Stimulated activated CD8-positive, alpha-beta memory T cell treated with anti-CD3 and anti-CD28 coated beads, Interleukin-15, amount 100 ng/mL, for 48 hours (primary cell): ENCODE measurements around the gene TREML4.

ENCODE experiments used
- DNase-seq, 2 donors: peaks; one replicate each; pipeline ENCODE4 v3.0.0-alpha.2; 2020; ENCODE audit warnings: low read depth in 2 of 2

The TREML4 gene

DNA sequence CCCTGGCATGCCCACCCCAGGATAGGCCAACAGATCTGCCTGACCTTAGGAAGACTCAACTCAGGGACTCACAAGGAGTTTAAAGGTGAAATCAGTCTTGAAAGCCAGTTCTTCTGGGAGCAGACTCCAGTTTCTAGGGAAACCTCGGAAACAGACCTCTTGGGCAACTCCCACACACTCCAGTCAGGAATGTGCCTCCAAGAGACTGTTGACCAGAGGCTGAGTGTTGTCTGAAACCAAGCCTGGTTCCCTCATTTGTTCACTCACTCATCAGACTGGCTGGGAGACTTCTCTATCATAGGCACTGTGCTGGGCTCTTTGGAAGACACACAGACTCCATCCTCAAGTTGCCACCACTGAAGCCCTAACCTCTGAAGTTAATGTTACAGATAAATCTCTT, 56.6 kb downstream of the TREML4 start:
- DNase-seq, result no peak

DNA sequence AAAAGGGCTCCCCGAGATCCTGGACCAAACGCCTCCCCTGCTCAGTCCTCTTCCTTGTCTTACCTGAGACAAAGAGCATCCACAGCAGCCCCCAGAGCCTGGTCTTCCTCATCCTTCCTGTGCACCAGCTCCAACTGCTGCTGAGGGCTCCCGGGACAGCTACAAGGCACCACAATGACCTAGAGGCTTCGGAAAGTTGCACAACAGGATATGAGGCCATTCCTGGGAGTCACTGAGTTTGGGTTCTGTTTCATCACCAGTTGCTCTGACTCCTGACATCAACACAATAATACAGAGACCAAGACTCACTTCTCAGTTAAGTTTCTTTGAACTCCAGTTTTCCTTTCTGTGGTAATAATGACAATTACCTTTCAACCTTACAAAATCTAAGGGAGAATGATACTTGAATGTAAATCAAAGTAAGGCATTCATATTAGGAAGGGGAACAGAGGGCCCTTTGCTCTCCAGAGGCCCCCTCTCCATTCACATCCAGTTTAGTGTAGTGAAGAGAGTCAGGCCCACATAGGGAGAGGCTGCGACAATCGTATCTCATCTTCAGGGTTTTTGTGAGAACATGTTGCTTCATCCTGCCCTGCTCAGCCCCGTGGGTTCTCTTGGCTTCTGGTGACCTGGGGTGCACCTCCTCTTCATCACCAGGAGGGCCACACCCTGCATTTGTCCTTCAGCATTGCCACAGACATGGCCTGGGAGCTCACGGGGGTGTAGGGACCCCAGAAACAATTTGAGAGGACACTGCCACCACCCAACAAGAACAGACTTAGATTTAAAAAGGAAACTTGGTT, 58.6 kb downstream of the TREML4 start, which contains the start of gene TREM1:
Gene TREM1 (minus strand): TSS at position 139 of the 803 bp plus-strand sequence. CDS start 27 bp downstream, at position 112.
- no peak for DNase-seq

DNA sequence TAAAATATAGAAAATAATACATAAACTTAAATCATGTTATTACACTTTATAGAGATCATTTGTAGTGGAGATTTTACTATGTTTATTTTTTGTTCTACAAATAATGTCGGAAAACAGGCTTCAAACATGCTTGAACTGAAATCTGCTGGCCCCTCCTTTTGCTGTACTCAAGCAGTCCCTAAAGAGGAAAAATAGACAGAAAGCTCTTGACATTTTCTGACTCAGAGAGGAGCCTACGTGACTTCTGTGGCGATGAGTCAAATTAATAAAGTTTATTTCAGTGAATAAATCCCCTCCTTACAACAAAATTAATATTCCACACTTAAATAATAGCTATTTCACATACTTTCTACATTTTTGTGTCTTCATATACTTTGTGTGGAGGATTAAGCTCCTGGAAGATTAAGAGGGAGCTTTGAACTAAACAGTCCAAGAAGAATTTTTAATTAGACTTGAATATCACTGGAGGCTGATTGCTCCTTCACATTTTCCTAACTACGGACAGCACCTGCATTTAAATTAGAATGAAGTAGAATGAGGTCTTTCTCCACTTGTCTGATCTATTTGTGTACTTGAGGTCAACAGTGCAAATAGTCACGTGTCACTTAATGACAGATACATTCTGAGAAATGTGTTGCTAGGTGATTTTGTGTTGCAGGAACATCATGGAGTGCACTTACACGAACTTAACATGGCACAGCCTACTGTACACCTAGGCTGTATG, 60.0 kb downstream of the TREML4 start:
- DNase-seq, result no peak
